Measurements from ENCODE around the gene CYB5D1.

DNA sequence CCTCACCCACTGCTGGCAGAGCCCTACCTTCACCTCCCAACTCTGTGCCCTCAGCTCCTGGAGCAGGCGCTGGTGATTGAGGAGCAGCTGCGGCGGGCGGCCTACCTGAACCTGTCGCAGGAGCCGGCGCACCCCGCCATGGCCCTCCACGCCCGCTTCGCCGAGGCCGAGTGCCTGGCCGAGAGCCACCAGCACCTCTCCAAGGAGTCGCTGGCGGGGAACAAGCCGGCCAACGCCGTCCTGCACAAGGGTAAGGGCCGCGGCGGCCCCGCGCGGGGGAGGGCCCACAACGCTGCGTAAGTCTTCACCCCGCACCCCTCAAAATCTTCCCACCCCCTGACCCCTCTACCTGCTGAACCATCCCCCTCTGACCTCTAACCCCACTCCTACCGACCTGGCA, 51.3 kb downstream of the CYB5D1 start:
- TF ChIP-seq, protein P1, sequence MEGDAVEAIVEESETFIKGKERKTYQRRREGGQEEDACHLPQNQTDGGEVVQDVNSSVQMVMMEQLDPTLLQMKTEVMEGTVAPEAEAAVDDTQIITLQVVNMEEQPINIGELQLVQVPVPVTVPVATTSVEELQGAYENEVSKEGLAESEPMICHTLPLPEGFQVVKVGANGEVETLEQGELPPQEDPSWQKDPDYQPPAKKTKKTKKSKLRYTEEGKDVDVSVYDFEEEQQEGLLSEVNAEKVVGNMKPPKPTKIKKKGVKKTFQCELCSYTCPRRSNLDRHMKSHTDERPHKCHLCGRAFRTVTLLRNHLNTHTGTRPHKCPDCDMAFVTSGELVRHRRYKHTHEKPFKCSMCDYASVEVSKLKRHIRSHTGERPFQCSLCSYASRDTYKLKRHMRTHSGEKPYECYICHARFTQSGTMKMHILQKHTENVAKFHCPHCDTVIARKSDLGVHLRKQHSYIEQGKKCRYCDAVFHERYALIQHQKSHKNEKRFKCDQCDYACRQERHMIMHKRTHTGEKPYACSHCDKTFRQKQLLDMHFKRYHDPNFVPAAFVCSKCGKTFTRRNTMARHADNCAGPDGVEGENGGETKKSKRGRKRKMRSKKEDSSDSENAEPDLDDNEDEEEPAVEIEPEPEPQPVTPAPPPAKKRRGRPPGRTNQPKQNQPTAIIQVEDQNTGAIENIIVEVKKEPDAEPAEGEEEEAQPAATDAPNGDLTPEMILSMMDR (IDR thresholded peaks at IDR 0.05) = no peak
- TF ChIP-seq POLR2A (IDR thresholded peaks at IDR 0.05) = no peak
